NCI-H187 (cell line): ENCODE data around the gene CNTD1.

Experiments used
- DNase-seq, 2 experiments: peaks; one replicate each; lab custom pipeline; 2025; lab: John Stamatoyannopoulos, UW

Gene CNTD1

DNA sequence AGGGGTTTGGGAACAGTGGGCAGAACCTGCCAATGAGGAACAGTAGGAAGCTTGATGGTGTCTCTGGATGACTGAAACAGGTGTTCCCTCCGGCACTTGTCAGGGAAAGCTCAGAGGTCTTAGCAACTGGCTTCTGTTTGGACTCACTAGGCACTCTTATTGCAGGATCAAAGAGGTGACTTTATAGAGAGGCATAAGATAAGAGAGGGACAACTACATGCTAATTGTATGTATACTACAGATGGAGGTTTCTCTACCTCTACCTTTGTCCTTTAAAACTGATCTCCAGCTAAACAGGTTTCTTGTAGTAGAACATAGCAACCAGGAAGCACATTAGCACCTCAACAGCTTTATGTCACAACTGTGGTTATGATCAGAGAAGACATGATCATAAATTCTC is 7.6 kb downstream of the CNTD1 start:
- no peak for DNase-seq

GRCh38 chr17:42809250-42809649 is 10.6 kb downstream of the CNTD1 start:
- DNase-seq: no peak

- DNase-seq: no peak
Observed at GRCh38 chr17:42814633-42815399, 16.2 kb downstream of the CNTD1 start.

GRCh38 chr17:42817866-42818265 is 19.2 kb downstream of the CNTD1 start:
- no peak for DNase-seq

DNA sequence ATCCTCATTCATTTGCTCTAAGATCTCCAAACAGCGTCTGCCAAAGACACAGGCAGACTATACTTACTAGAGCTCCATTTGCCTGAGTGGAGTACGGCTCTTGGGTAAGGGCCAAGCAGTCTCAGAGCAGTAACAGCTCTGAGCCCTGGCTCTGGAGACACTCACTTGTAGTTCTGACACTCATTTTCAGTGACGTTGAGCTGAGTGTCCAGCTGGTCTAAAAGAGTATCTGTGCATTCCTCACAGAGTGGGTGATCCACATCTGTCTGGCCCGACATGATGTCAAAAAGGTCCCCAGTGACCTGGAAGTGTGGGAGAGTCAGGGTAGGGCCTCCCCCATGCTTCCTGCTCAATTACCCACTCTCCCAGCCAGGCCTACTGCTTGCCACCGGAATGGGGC is 19.7 kb downstream of the CNTD1 start:
- no peak for DNase-seq

- DNase-seq: peak in 1 of 2 experiments; percentile 7
Observed at GRCh38 chr17:42819939-42820535, 21.4 kb downstream of the CNTD1 start.

DNA sequence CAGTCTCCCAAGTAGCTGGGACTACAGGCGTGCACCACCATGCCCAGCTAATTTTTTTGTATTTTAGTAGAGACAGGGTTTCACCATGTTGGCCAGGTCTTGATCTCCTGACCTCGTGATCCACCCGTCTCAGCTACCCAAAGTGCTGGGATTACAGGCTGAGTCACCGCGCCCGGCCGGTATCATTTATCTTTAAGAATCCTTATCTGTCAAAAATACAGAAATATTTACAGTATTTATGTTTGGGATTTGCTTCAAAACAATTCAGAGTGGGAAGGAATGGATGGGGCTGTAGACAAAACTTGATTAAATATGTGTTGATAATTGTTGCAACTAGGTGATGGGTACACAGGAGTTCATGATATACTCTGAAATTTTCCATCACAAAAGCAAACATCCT is 22.5 kb downstream of the CNTD1 start:
- no peak for DNase-seq

DNA sequence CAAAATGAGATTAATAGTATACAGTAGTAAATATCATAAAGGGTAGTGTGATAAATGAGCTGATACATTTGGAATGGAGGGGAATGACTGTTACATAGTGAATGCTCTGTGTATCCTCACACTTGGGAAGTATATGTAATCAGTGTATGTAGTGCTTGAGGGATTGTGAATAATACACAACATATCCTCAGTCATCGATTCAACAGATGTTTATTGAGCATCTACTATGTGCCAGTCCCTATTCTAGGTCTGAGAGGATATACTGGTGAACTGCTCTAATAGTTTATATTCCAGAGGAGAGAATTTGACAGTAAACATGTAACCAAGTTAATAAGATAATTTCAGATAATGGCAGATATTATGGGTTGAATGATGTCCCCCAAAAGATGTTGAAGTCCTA is 28.8 kb downstream of the CNTD1 start:
- no peak for DNase-seq

- no peak for DNase-seq
Observed at GRCh38 chr17:42830971-42831370, 32.3 kb downstream of the CNTD1 start.

DNA sequence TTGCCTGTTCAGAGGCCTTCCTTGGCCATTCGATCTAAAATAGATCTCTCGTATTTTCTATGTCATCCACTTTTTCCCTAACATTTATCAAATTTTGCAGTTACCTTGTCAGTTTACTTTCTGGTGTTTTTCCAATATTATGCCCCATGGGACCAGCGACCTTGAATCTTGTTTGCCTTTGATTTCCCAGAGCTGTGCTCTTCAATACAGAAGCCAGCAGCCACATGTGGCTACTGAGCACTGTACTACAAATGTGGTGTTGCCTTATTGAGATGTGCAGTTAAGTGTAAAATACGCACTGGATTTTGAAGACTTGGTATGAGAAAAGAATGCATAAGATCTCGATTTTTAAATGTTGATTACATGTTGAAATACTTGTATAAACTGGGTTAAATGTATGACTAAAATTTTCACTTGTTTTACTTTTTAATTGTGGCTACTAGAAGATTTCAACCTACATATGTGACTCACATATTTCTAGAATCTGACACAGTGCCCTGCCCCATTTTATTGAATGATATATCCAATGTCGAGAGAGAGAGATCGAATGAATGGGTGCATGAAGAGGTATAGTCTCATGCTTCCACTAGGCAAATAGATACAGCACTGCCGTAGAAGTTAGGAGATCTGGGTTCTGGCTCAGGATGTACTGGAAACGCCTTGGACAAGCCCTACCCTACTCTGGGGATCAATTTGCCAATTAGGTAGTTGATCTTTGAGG is 33.7 kb downstream of the CNTD1 start:
- no peak for DNase-seq

- DNase-seq: peak; percentile 53 to 71
Observed at GRCh38 chr17:42832934-42833766, 34.5 kb downstream of the CNTD1 start, which contains the start of gene PSME3. PSME3 (plus strand) TSS chr17:42833397; CDS start chr17:42833632, 235 bp downstream.

DNA sequence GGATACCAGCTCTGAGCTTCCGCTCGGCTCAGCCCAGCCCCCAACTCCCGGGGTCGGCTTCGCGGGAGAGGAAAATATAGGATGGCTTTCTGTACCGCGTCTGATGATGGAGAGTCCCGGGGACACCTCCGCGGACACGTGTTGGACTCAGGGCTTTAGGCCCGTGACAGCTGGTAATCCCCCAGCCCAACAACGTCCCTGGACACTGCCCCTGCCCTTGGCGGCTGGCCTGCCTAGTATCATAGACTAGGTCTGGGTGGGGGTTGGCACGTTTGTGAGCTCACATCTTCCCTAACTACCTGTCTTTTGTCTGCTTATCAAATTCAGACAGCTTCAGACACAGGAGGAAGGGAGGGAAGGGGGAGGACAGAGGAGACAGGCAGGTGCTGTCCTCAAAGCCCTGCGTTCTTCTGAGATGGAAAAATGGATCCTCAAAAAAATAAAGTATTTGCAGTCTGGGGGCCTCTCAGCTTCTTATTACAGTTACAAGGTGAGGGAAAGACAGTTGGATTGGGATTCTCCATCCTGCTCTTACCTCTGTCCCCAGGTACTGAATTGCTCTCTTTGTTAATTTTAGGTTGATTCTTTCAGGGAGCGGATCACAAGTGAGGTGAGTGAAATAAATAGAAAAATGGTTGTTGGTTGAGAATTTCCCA is 35.2 kb downstream of the CNTD1 start:
- DNase-seq: no peak

DNA sequence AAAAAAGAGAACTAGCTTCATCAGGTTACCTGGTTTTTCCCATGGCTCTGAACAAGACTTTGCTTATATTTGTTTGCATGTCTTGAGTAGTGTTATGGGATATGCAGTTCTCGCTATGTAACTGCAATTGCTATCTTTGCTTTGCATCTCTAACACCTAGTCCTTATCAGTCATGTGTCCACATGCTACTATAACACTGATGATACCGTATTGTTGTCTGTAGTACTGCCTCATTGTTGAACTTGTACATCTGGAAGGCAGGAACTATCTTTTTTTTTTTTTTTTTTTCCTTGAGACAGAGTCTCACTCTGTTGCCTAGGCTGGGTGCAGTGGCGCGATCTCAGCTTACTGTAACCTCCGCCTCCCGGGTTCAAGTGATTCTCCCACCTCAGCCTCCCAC is 37.1 kb downstream of the CNTD1 start:
- no peak for DNase-seq

DNA sequence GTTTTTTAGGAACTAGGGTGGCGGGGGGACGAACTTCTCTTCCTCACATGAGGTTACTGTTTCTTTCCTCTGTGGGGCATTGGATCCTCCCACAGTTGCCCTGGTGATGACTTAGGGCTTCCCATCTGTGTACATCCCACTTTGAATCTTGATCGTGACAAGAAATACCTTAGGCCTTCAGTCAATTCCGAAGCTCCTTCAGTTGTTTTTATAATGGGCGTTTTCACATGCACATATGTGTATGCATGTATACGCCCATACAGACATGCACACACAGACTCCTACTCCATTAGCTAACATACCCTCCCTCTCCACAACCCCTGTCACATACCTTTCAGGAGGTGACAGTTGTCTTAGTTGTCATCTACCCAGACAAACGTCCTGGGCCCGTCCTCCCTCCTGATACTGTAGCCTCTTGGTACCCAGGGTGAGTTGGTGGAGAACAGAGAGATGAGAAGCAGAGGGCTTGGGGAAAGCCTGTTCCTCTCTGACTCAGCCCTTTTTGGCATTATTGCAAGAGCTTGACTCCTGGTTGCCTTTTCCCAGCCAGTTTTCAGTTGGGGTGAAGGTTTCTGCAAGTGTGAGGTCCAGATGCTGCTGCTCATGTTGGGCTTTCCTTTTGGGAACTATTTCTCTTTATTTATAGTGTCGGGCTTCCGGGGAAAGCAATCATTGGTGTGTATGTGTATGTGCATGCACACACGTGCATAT is 43.5 kb downstream of the CNTD1 start:
- no peak for DNase-seq

GRCh38 chr17:42843358-42843934 is 44.8 kb downstream of the CNTD1 start:
- no peak for DNase-seq

GRCh38 chr17:42844271-42844670 is 45.6 kb downstream of the CNTD1 start, which contains the start of gene AOC2:
AOC2 (plus strand) TSS chr17:42844580; CDS start chr17:42844627, 47 bp downstream.
- no peak for DNase-seq

GRCh38 chr17:42844761-42845555 is 46.3 kb downstream of the CNTD1 start:
- DNase-seq: no peak

- DNase-seq: no peak
Observed at GRCh38 chr17:42845556-42845917, 46.9 kb downstream of the CNTD1 start.

DNA sequence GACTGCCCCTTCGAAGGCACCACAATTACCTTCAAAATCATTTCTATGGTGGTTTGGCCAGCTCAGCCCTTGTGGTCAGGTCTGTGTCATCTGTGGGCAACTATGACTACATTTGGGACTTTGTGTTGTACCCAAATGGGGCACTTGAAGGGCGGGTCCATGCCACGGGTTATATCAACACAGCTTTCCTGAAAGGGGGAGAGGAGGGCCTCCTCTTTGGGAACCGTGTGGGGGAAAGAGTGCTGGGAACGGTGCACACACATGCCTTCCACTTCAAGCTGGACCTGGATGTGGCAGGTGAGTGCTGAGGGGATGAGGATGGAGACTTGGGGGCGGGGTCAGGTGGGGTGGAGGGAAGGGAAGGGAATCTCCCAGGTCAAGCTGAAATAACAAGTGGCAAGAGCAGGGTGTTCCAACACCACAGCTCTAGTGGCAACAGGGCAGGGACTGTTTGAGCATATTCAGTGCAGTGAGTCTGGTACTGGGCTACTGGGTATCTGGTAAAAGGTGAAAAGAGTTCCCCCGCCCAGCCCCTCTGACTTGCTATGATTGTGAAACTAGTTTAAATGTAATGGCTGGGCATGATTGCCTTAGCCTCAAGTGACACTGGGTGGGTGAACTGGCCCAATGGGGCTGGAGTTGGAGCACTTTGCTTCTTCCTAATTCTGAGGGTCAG is 47.4 kb downstream of the CNTD1 start:
- DNase-seq: no peak
